Raji (cell line): ENCODE results near the gene RAMACL.

Experiments used
- POLR2A ChIP-seq: IDR thresholded peaks from 2 replicates; pipeline ENCODE4 v1.6.1; 2011; ENCODE audit warnings: low read depth, low read length, control low read depth; ENCODE audit not compliant: insufficient read depth

The RAMACL gene

DNA sequence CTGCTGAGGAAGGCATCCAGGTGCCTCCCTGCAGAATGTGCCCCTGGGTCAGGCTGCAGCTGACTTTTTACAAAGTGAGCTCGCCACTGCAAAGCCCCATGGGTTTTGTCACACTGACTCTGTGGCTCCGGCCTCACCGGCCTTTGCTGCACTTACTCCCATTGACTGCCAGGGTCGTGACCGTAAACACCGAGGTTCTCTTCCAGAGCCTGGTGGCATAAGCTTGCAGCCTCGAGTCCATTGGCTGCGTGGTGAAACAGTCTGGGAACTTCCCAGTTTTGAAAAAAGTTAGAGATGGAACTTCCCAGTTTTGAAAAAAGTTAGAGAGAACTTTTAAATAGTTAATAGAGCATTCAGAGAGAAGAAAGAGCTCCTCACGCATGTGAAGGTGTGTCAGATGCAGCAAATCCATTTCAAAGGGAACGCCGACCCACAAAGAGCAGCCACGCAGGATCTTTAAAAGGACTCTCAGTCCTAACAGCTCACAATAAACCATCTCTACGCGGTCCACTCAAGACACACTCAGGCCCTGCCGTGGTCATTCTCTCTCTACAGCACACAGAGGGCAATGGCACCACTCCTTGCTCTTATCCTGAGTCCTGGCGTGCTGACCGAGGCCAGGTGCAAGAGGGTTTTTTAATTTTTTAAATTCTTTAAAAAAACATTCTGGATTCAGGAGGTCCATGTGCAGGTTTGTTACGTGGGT is 12.8 kb downstream of the RAMACL start:
- no peak for TF ChIP-seq POLR2A

DNA sequence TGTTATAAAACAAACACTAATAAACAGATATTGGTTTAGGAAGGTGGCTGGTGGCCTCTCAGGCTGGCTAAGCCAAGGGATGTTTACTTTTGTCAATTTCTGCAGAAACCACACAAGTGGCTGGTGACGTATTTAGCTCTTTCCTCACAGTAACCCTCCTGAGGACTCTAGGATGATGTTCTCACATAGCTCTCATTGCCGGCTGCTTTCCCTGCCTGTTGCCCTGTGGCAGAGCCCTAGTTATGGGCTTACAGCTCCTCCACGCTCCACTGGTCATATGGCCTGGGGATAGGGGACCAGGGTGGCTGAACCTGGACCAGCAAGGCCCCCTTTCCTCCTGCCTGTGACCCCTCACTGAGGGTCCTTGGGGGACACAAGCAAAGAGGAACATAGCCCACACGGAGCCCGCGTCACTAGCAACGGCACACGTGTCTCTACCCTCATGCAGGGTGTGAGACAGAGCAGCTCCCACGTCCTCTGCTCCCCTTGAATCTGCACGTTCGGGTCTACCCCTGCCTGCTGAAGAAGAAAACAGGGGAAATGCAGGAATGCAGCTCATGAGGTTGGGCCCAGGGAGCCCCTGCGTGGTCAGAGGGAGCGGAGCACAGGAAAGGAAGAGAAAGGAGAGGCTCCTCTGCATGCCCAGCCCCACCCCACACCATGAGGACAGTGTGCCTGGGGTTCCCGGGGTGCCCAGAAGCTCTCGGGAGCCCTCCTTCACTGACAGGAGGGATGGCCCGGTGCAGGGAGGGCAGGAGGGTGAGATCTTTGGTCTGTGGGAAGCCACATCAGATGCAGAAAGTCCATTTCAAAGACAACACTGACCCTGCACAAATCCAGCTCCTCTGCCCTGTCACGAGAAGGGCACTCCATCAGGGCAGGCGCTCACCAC is 13.9 kb downstream of the RAMACL start:
- no peak for TF ChIP-seq POLR2A

DNA sequence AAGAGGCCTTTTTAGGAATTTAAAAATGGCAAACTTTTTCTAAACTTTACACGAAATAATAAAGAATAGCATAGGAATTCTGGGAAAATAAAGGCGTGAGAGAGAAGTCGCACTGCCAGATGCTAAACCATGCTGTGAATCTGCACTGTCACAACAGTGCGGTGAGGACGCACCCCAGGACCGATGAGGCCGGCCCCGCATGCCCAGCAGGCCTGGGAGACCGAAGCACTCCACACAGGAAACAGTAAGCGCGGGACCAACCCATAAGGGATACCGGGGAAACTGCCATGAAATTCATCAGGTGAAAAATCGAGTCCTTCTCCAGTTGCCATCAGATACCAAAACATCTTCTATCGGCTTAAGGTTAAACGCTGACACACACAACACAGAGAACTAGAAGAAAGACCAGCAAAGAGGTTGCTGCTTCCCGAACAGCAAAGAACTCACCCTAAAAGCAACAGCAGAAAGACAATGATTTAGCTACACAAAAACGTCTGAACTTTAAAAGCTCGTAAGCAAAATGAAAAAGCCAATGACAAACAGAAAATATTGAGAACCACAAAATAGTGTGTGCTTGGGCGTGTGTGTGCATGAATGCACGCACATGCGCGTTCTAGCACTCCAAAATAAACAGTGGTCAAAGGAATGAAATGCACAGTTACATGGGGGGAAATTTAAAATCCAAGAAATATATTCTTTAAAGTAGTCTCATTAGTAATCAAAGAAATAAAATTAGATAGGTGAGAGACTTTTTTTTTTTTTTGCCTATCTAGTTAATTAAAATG is 15.4 kb downstream of the RAMACL start:
- TF ChIP-seq POLR2A: no peak

DNA sequence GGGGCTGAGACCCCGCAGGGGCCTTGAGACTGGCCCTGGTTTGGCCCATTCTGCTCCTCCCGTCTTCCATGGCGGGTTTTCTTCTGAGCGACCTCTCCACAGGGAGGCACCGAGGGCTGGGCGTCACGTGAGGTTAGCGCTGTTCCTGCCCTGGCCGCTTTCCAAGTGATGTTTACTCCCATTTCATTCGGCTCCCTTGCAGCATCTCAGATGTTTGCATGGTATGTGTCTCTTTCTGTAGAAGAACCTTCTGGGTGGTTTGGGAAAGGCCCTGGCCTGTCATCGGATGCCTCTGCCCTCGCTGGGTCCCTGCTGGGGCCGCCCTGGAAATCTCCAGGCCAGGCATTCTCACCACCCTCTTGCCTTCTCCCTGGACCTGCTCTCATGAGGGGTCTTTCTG is 17.3 kb downstream of the RAMACL start:
- no peak for TF ChIP-seq POLR2A

DNA sequence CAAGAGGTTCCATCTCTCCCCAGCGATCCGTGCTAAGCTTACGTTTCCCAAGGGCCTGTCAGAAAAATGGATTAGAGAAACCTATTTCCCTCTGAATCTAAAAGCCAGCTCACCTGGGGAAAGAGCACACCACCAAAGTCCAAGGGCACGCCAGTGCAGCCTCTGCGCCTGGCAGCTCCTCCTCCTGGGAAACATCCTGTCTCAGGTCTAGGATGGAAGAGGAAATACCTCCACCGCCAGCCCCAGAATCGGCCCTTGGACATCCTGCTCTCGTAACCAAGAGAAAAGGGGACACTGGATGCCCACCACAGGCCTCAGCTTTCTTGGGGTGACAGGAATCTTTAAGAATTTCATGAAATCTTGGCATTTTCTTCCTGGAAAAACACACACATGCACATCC is 18.7 kb downstream of the RAMACL start:
- no peak for TF ChIP-seq POLR2A

DNA sequence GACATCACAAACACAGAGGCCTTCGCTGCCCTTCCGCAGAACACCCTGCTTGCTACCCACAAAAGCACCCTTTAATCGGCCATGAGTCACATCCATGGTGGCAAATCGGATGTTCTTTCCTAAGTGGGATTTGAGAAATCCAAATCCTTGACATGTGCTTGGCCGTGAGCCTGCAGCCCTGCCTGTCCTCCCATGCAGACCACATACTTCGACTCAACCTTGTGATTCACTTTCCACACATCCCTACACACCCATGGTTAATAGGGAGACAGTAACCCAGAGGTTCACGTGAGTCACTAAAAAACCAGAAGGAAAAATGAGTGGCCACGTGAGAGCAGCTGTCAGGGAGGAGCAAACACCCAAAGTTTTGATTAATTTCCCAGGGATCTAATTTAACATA is 19.4 kb downstream of the RAMACL start:
- no peak for TF ChIP-seq POLR2A

DNA sequence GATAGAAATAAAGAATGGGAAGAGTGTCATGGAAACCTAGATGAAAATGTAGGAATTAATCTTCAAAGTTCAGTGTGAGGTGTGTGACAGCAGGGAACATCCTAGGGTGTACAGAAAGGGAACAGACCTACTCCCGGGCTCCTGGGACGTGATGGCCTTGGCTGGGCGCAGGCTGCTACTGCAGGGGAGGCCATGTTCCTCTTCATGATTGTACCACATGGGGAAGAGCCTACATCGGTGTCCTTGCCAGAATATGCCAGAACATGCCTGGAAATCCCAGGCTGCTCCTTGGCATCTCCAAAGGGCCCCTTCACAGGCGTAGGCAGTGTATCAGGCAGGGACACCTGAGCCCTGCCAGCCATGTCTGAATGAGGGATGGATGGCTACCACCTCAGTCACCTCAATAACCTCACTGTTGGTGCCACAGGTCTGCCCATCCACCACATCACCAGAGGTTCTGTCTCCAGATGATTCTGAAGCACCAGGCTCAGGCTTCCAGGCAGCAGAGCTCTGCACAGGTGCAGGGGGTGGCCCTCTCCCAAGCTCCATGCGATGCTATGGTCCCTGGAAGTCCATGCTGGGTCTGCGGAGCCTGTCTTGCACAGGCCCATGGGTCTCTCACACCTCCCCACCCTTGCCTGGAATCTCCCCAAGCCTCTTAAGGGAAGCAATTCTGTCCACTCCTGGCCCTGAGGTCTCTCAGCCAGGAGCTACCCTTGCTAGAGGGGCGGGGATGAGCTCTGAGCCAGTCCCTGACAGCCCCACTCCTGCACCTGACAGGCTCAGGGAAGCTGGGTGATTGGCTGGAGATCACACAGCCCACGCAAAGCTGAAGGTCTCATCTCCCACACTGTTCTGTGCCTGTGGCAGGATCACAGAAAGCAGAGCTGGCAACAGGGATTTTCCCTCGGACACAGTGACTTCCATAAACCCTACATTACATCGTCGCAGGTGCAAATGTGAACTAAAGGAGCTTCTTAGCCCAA is 20.2 kb downstream of the RAMACL start:
- TF ChIP-seq POLR2A: no peak

DNA sequence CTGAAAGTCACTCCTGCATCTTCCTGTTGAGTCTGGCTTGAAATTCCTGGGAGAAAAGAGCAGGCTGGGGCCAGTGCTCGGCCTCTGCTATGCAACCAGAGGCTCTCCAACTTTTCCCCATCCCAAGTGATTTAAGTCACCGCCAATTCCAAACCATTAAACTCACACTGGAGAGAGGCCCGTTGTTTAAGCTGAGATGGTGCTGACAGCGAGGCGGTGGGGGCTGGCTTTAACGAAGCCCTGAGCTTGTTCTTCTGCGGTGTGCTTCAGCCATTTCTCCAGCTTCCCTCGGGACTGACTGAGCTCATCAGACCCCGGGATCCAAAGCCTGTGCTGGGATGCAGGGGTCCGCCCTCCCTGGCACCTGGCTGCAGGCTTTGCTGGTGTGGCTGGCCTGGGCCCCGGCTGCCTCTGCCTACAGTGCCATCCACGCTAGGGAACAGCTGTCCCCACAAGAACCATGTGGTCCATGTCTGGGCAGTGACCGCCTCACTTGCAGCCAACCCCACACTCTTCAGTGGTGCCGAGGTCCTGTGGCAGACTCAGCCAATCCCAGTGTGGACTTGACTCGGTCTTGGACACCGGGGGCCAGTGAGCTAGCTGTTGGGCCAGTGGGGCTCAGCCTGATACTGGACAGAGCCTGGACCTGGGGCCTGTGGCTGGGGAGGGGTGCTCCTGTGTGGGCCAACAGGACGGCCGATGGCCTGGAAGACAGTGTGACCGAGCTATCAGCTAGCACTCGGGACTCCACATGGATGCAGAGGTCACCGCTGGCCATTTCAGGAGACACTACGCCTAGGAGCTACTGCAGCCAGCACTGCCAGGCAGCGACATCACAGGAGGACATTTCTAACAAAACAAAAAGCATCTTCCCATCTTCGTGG is 21.2 kb downstream of the RAMACL start:
- no peak for TF ChIP-seq POLR2A

DNA sequence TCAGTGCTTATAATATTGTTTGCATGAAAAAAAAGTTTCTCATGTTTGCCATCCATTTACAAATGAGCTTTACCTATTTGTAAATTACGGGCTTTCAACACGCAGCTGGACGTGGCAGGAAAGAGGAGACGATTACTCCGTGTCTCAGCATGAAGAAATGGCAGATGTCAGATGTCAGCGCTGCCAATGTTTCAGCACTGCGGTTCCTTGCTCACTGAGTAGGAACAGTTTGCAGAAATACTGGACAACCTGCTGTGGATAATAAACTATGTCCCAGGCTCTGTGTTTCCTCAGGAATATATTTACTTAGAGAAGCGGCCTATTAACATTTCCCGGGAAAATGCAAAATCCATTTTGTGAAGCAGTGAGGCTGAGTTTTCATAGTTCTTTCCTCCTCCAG is 22.7 kb downstream of the RAMACL start:
- no peak for TF ChIP-seq POLR2A

DNA sequence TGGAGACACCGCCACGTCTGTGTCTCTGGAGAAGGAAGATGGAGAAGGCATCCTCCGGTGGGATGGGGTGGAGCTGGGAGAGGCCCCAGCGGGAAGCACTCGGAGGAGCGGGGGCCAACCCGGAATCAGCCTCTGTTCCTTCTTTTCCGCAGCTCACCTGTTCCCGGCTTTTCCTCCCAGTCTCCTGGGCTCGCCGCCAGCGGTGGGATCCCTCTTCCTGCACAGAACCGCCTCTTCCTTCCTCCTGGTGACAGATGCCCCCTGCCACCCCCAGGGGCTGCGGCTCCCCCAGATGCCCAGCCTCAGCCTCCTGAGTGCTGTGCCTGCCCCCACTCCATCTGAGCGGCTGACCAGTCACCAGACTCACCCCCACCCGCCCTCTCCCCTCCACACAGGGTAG is 23.3 kb downstream of the RAMACL start:
- TF ChIP-seq POLR2A: no peak

DNA sequence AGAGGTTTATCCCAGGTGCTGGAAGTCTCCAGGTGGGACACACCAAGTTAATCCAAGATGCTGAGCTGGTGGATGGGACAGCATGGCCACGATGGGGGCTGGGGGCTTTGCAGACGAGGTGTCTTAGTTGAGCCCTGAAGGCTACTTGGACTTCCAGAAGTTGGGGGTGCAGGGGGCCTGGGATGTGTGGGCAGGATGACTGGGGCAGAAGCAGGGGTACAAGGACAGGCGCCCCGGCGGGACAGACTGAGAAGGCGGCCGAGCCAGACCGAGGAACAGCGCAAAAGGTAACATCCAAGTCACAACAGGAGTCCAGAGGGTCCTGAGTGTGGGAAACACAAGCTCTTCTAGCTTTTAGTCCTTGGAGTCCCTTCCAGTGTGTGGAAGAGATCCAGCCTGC is 23.8 kb downstream of the RAMACL start:
- TF ChIP-seq POLR2A: no peak

DNA sequence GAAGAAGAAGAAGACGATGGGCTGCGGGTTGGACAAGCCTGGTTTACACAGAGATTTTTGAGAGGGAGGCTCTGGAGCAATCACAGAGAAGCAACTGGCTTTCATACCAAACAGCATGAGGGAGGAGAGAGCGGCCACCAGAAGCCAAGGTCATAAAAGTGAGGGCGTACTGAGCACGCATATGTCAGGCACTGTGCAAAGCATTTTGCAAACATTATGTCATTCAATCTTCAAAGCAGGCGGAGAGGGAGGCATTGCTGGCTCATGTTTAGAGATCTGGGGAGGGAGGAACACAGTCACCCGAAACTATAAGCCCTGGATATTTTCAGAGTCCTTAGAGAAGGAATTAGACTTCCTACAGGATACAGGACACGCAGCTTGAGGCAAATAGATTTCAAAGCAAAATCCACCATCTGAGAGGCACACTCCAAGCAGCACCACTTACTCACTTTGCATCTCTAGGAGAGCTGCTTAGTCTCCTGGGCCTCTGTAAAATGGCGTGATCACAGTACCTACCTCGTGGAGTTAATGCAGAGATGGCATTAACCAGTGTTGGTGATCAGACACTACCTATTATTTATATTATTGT is 24.6 kb downstream of the RAMACL start:
- no peak for TF ChIP-seq POLR2A

DNA sequence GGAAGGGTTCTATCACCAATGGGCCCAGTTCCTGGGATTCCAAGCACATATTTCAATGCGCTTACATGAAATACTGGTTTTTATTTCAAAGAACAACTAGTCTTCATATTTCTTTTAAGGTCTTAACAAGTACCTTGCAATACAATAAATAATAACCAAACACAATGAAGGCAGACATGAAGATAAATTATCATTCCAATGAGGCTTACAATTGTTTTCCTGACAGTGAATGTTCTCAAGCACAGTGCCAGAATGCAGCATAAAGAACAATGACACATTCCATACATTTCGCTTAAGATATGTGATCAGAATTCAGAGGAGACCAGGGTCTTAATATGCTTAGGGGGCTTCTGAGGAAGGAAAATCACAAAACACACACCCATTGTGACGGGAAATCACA is 26.3 kb downstream of the RAMACL start:
- no peak for TF ChIP-seq POLR2A
